ACC112 (cell line): ENCODE data around the gene MKI67.

Experiments used
- H2AFZ ChIP-seq: fragments of 200-600 bp; sonication (generic); one replicate; pipeline ENCODE4 v1.6.0; 2017; ENCODE audit warnings: antibody characterized with exemption, low read length; ENCODE audit not compliant: unreplicated experiment
- H3K27ac ChIP-seq: fragments of 200-600 bp; sonication (generic); 2 replicates; pipeline ENCODE4 v1.5.1; 2014; ENCODE audit warnings: low read depth, mild to moderate bottlenecking, antibody characterized with exemption, low read length, moderate library complexity
- H3K27me3 ChIP-seq: fragments of 200-600 bp; sonication (generic); 2 replicates; pipeline ENCODE4 v1.6.1; 2014; ENCODE audit warnings: mild to moderate bottlenecking, antibody characterized with exemption, low read length, moderate library complexity, mixed read lengths; ENCODE audit not compliant: insufficient read depth
- H3K36me3 ChIP-seq: fragments of 200-600 bp; sonication (generic); 2 replicates; pipeline ENCODE4 v1.6.1; 2016; ENCODE audit warnings: mild to moderate bottlenecking, antibody characterized with exemption, low read length, moderate library complexity, mixed read lengths; ENCODE audit not compliant: insufficient read depth
- H3K4me1 ChIP-seq: fragments of 200-600 bp; sonication (generic); one replicate; pipeline ENCODE4 v1.6.1; 2016; ENCODE audit warnings: low read length, mixed read lengths; ENCODE audit not compliant: insufficient read depth, unreplicated experiment, control insufficient read depth
- H3K4me3 ChIP-seq: fragments of 200-600 bp; sonication (generic); 2 replicates; pipeline ENCODE4 v1.5.1; 2014; ENCODE audit warnings: mild to moderate bottlenecking, low read depth, low read length
- H3K79me2 ChIP-seq: fragments of 200-600 bp; sonication (generic); one replicate; pipeline ENCODE4 v1.6.0; 2016; ENCODE audit warnings: low read length; ENCODE audit not compliant: control insufficient read depth, unreplicated experiment, insufficient read depth

The MKI67 gene

DNA sequence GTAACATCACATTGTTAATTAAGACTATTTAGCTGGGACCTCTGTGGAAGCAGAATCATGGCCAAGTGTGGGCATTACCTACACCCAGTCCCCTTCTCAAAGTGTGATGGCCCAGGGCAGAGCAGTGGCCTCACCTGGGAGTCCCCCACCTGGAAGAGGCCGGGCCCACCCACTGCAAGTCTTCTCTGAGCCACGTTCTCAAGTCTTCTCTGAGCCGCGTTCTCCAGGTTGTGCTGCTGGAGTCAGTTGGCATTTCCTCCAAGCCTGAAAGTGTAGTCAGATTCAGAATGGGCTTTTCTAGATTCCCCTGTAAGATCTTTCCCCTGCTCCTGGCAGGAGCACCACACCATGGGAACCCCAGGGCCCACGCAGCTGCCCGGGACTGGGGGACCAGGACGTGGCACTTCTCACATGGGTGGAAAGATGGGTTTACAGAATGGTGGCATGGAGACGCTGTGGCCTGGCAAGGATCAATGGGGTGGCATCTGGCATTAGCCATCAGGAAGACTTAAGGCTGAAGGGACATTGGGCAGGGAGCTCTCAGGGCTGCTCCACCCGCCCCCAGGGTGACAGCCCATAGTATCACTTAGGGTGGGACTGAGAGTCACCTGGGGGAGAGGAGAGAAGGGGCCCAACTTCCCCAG, 68.0 kb downstream of the MKI67 start:
- Histone ChIP-seq H3K4me1 (no peaks in the 10 kb centered on the region), H3K36me3 (no peaks in the 10 kb centered on the region), H3K79me2 (no peaks in the 10 kb centered on the region), H3K27me3 (no peaks in the 10 kb centered on the region), H2AFZ (no peak overlapping the region), H3K27ac (no peak overlapping the region), H3K4me3 (no peak overlapping the region)

DNA sequence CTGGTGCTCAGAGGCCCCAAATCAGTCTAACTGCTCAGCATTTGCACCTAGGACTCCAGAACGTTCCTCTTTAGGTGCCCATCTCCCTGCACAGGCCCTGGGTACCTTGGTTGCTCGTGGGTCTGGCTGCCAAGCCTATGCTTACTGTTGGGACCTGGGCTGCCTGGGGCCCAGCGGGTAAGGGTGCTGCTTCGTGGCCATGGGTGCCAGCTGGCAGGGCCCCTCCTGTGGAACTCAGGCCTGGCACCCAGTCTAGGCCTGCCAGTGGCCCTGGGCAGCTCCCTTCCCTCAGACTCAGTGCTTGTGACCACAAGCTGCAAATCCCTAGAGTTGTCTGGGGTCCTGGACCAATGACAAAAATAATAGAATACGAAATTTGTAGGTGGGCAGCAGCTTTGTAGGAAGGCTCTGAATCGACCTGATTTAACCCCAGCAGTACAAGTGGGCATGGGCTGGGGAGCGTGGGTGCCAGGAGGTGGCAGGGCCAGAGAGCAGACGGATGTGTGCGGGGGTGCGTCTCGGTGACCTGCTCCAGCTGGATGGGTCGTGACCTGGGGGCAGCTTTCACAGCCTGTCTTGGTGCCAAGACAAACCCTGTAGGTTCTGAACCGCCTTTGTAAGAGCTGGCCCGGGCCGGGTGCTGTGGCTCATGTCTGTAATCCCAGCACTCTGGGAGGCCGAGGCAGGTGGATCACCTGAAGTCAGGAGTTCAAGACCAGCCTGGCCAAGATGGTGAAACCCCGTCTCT, 69.7 kb downstream of the MKI67 start:
- Histone ChIP-seq H3K36me3 (no peaks in the 10 kb centered on the region), H3K4me1 (no peaks in the 10 kb centered on the region), H3K27ac (no peak overlapping the region), H3K4me3 (no peak overlapping the region), H3K79me2 (no peaks in the 10 kb centered on the region), H2AFZ (no peak overlapping the region), H3K27me3 (no peaks in the 10 kb centered on the region)

DNA sequence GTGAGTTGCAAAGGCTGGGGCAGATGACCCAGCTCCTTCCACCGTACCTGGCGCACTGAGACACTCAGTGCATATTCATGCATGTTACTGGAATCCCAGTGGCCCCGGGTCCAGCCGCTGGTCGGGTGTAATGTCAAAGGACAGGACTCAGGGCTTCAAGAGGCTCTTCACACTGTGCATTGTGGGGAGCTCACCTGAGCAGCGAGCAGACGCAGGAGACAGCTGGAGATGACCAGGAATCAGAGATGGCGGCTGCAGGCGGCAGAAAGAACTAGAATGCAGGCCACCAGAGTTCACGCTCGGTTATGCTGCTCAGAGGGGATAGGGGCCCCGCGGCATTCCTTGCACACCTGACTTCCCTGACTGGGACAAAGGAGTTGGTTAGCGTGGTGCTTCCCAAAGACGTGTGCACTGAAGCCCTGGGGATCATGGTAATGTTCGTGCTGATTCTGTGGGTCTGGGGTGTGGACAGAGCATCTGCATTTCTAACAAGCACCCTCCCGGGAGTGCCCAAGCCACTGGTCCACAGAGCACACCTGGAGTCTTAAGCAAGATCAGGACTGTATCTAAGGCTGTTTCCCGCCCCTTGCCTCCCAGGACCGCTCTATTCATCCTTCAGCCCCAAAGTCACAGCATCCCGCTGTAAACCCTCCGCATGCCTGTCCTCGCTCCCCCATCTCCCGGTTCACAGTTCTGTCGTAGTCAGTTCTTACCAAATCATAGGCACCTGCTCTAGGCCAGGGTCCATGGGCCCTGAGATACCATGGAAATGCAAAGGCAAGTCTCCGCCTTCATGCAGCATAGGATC, 71.0 kb downstream of the MKI67 start:
- no peak overlapping the region for H3K27ac ChIP-seq
- no peaks in the 10 kb centered on the region for H3K27me3 ChIP-seq

DNA sequence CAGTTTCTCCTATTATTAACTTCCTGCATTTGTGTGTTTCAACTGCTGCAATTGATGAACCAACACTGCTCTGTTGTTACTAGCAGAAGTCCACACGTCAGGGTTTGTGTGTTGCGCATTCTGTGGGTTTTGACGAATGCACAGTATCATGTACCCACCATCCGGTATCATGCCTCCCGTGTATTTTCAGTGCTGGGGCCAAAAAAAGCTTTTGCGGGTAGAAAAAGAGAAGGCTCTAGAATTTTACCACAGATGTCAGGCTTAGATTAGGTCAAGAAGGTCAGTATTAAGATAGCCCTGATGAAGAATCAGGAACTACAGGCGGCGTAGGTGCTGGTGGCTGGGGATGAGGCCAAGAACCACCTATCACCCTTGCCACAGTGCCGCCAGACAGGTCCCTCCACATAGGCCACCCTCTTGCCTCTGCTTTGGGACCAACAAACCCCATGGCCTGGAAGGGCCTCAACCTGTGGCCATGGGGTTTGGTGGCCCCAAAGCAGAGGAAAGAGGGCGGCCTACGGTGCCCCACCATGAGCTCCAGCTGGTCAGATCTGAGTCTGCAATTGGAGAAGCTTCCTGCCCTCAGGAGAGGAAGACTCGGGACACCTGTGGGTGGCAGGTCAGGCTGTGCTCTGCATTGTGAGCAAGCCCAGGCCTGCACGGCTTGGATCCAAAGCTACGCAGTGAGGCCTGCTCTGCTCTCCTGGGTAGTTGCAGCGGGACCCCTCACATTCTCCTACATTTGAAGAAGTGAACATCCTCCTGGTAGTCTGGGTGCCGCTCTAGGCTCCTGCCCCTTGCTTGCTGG, 71.9 kb downstream of the MKI67 start:
- H3K27me3 ChIP-seq: no peaks in the 10 kb centered on the region

More for the DNA sequence above, 71.0 kb downstream of the MKI67 start:
- Histone ChIP-seq H3K36me3 (no peaks in the 10 kb centered on the region), H3K4me1 (peaks cover 4% of the 10 kb centered on the region), H3K4me3 (no peak overlapping the region), H3K79me2 (no peaks in the 10 kb centered on the region), H2AFZ (no peak overlapping the region)

DNA sequence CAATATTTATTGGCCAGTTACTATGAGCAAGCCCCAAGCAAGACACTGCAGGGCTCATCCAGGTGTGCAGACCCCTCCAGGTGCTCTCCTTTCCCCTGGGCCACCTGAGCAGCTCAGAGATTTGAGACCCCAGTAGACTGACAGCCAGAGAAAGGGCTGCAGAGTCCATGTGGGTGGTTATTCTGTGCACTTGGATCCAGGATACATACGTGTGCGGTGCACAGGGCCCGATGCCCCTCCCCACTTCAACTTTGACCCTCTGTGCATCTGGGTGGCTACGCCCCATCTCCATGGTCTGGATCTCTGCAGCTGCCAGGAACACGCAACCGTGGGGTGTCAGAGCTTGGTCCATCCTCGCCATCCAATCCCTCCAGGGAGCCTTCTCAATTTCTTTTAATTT, 72.9 kb downstream of the MKI67 start:
- Histone ChIP-seq H3K4me1 (peaks cover 5% of the 10 kb centered on the region), H3K4me3 (no peak overlapping the region), H3K27me3 (no peaks in the 10 kb centered on the region), H3K27ac (no peak overlapping the region), H3K79me2 (no peaks in the 10 kb centered on the region), H3K36me3 (no peaks in the 10 kb centered on the region), H2AFZ (no peak overlapping the region)

More for the DNA sequence above, 71.9 kb downstream of the MKI67 start:
- no peaks in the 10 kb centered on the region for H3K79me2 ChIP-seq
- peaks cover 4% of the 10 kb centered on the region for H3K4me1 ChIP-seq
- H3K27ac ChIP-seq: no peak overlapping the region
- H3K36me3 ChIP-seq: no peaks in the 10 kb centered on the region
- no peak overlapping the region for H2AFZ ChIP-seq
- no peak overlapping the region for H3K4me3 ChIP-seq

DNA sequence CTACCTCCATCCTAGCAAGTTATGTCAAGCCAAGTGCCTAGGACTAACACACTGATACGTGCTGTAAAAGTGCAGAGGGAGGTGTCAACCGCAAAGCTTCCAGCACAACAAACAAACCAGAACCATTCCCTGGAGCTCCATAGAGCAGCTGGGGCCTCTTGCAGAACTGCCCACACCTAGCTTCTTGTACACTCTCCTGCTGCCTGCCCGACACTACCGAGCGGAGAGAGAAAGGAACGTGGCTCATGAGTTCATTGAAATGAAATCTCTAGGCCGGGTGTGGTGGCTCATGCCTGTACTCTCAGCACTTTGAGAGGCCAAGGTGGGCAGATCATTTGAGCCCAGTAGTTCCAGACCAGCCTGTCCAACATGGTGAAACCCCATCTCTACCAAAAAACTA, 73.5 kb downstream of the MKI67 start:
- Histone ChIP-seq H3K36me3 (no peaks in the 10 kb centered on the region), H3K79me2 (no peaks in the 10 kb centered on the region), H3K27ac (no peak overlapping the region), H2AFZ (no peak overlapping the region), H3K4me1 (peaks cover 9% of the 10 kb centered on the region), H3K27me3 (no peaks in the 10 kb centered on the region), H3K4me3 (no peak overlapping the region)

DNA sequence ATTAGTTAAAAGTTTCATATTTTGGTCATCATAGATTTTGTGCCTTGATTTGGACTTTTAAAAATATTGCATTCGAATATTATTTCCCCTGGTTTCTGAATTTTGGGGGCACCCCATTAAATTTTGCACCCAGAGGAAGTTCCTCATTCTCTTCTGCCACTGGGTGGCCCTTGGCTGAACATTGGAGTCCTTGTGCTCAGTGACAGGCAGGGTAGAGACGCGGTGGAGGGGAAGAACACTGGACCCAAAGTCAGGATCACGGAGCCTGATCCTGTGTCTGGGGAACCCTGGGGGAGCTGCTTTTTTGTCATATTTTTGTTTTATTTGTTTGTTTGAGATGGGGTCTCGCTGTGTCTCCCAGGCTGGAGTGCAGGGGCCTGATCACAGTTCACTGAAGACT, 74.7 kb downstream of the MKI67 start:
- H3K27me3 ChIP-seq: no peaks in the 10 kb centered on the region
- H3K4me3 ChIP-seq: no peak overlapping the region
- H3K36me3 ChIP-seq: no peaks in the 10 kb centered on the region
- H2AFZ ChIP-seq: no peak overlapping the region
- no peaks in the 10 kb centered on the region for H3K79me2 ChIP-seq
- peaks cover 9% of the 10 kb centered on the region for H3K4me1 ChIP-seq
- H3K27ac ChIP-seq: no peak overlapping the region

DNA sequence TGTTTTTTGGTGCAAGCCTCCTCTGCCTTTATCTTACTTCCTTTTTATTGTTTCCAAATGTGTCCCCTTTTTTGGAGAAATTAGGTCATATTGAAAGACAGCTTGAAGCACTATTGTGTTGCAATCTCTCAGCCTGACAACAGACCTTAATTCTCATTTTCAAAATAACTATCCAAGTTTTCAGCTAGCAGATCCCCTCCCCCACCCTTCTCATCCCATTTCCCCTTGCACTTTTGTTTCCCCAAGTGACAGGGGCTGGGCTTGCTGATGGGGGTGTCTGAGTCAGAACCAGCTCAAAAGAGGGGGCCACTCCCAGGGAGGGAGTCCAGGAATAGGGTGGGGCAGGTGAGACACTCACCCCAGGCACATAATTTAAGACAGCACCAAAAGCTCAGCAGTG, 75.3 kb downstream of the MKI67 start:
- Histone ChIP-seq H3K27ac (no peak overlapping the region), H3K79me2 (no peaks in the 10 kb centered on the region), H3K36me3 (no peaks in the 10 kb centered on the region), H3K4me1 (peaks cover 9% of the 10 kb centered on the region), H2AFZ (no peak overlapping the region), H3K27me3 (no peaks in the 10 kb centered on the region), H3K4me3 (no peak overlapping the region)

DNA sequence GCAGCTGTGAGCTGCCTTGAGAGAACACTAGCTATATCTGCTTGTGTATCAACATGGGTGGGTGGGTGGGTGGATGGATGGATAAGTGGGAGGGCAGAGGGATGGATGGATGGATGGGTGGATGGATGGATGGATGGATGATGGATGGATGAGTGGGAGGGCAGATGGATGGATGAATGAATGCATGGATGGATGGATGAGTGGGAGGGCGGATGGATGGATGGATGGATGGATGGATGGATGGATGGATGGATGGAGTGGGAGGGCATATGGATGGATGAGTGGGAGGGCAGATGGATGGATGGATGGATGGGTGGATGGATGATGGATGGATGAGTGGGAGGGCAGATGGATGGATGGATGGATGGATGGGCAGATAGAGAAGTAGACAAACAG, 76.1 kb downstream of the MKI67 start:
- no peak overlapping the region for H3K27ac ChIP-seq
- H3K4me1 ChIP-seq: peaks cover 9% of the 10 kb centered on the region
- H3K27me3 ChIP-seq: no peaks in the 10 kb centered on the region
- no peaks in the 10 kb centered on the region for H3K79me2 ChIP-seq
- no peaks in the 10 kb centered on the region for H3K36me3 ChIP-seq
- H3K4me3 ChIP-seq: no peak overlapping the region
- H2AFZ ChIP-seq: no peak overlapping the region
